HG03139 (cell line): ENCODE results near the gene AHRR.
"Not testable (repeated sequence)": the region's sequence is repeated elsewhere in the genome, so short reads cannot be mapped to it uniquely, and the experiment has no call there.

Experiments
- ATAC-seq: cut with Tn5 transposase; IDR thresholded peaks from one replicate; pipeline ENCODE4 v1.9.1; 2021; ENCODE audit not compliant: unreplicated experiment

The AHRR gene

GRCh38 chr5:362978-363765, 41.7 kb downstream of the AHRR start:
- ATAC-seq: no peak

GRCh38 chr5:364497-364896, 43.0 kb downstream of the AHRR start:
- no peak for ATAC-seq

GRCh38 chr5:366541-367357, 45.2 kb downstream of the AHRR start:
- no peak for ATAC-seq

GRCh38 chr5:367358-368130, 46.0 kb downstream of the AHRR start:
- no peak for ATAC-seq

GRCh38 chr5:368183-369084, 46.9 kb downstream of the AHRR start:
- peak; percentile 38 for ATAC-seq

- ATAC-seq: no peak
Observed at GRCh38 chr5:369151-369868, 47.8 kb downstream of the AHRR start.

GRCh38 chr5:369869-370236, 48.3 kb downstream of the AHRR start:
- ATAC-seq: not testable (repeated sequence)

GRCh38 chr5:370311-370958, 48.9 kb downstream of the AHRR start:
- ATAC-seq: no peak

- ATAC-seq: no peak
Observed at GRCh38 chr5:370959-371810, 49.7 kb downstream of the AHRR start.

GRCh38 chr5:371811-372555, 50.5 kb downstream of the AHRR start:
- ATAC-seq: no peak

- no peak for ATAC-seq
Observed at GRCh38 chr5:372556-372995, 51.1 kb downstream of the AHRR start.

- no peak for ATAC-seq
Observed at GRCh38 chr5:372996-373709, 51.6 kb downstream of the AHRR start.

- peak; percentile 32 for ATAC-seq
Observed at GRCh38 chr5:373710-374602, 52.4 kb downstream of the AHRR start.

- ATAC-seq: no peak
Observed at GRCh38 chr5:374631-375335, 53.3 kb downstream of the AHRR start.

- ATAC-seq: no peak
Observed at GRCh38 chr5:375336-375920, 53.9 kb downstream of the AHRR start.
